ENCODE measurements around the gene CBARP. TPM values are rescaled to one million over a fixed set of nuclear protein-coding genes. Genes with fewer than 3 reads are reported as not detected.
A peak's percentile ranks its signal among the peaks of the same experiment; 100 is the strongest.

CBARP gene
- total RNA-seq, 2 experiments from 2014 or later = 0.09 to 0.13 TPM

DNA sequence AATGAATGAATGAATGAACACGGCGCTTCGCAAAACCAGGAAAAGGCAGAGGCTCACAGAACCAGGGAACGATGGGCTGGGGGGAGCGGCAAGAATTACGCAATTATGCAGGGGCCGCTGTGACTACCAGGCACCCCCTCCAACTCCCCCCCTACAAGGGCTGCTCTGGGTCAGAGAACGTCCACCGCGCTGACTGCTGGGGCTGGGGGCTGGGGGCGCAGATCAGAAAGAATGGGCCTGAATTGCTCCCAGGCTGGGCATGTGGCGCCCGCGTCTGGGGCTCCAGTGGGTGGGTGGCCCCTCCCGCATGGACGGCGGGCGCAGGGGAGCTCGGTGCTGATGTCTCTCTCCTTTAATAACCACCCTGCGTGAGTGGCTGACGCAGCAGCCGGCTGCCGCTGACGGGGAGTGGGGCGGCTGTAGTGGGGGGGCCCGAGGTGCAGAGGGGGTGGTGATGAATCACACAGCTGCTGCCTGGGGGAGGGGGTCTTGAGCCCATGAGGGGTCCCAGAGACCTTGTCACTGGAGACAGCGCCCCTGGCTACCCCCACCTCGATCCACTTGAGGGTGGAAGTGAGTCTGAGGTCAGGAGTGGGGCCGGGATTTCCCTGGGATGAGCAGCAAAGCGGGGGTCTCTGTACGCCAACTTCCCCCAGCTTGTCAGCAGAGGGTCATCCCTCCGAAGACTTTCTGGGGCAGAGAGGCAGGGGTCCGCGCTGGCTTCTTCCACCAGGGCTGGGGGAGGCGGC, 29.8 kb upstream of the CBARP start:
- Histone ChIP-seq H2AFZ (ENCODE audit: low read length) (no peak overlapping the region), H3K4me1 (ENCODE audit: insufficient read depth, low read length, poor library complexity, severe bottlenecking) (peaks cover 85% of the 10 kb centered on the region), H3K79me2 (ENCODE audit: insufficient read depth, low read depth, low read length) (peaks cover 40% of the 10 kb centered on the region), H4K20me1 (ENCODE audit: insufficient read depth, low read length) (peaks cover 3% of the 10 kb centered on the region; the same call in 1 of the 2 replicates), H3K36me3 (ENCODE audit: insufficient read depth, low read length) (peaks cover 37% of the 10 kb centered on the region), H3K27ac (ENCODE audit: low read depth, low read length, poor library complexity, severe bottlenecking) (peak overlapping the region; percentile 93), H3K4me2 (ENCODE audit: low read length) (peak overlapping the region; percentile 97), H3K9me2 (ENCODE audit: insufficient read depth, low read length) (no peaks in the 10 kb centered on the region), H3K9me3 (ENCODE audit: low read length) (no peaks in the 10 kb centered on the region), H3K4me3 (ENCODE audit: low read depth, low read length, poor library complexity, severe bottlenecking) (peak overlapping the region; percentile 82)
- TF ChIP-seq, protein P1, sequence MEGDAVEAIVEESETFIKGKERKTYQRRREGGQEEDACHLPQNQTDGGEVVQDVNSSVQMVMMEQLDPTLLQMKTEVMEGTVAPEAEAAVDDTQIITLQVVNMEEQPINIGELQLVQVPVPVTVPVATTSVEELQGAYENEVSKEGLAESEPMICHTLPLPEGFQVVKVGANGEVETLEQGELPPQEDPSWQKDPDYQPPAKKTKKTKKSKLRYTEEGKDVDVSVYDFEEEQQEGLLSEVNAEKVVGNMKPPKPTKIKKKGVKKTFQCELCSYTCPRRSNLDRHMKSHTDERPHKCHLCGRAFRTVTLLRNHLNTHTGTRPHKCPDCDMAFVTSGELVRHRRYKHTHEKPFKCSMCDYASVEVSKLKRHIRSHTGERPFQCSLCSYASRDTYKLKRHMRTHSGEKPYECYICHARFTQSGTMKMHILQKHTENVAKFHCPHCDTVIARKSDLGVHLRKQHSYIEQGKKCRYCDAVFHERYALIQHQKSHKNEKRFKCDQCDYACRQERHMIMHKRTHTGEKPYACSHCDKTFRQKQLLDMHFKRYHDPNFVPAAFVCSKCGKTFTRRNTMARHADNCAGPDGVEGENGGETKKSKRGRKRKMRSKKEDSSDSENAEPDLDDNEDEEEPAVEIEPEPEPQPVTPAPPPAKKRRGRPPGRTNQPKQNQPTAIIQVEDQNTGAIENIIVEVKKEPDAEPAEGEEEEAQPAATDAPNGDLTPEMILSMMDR (conservative IDR thresholded peaks at IDR 0.05; ENCODE audit: low read length) = no peak
- TF ChIP-seq EZH2phosphoT487 (IDR thresholded peaks at IDR 0.05; ENCODE audit: borderline replicate concordance, low read depth, low read length) = no peak
- intact Hi-C loops (cut with micrococcal nuclease; ENCODE audit: unreplicated experiment) = loop anchor here (1.0 to 10.0 kb wide), 3 partner anchors 23 to 380 kb away; partner anchors contain the start of genes CNN2, RNU6-2 and TMEM259
- no TSS peak for BruUV-seq (replicated peaks)
- CTCF ChIA-PET (ENCODE audit: unreplicated experiment) = interaction anchor here (2.1 kb wide), 1 partner anchor 23 kb away, joined by 16 read pairs; no protein-coding TSS in a partner anchor
- POLR2A ChIA-PET = no interaction called here
- peak; percentile 27 for DNase-seq (ENCODE audit: low spot score)

DNA sequence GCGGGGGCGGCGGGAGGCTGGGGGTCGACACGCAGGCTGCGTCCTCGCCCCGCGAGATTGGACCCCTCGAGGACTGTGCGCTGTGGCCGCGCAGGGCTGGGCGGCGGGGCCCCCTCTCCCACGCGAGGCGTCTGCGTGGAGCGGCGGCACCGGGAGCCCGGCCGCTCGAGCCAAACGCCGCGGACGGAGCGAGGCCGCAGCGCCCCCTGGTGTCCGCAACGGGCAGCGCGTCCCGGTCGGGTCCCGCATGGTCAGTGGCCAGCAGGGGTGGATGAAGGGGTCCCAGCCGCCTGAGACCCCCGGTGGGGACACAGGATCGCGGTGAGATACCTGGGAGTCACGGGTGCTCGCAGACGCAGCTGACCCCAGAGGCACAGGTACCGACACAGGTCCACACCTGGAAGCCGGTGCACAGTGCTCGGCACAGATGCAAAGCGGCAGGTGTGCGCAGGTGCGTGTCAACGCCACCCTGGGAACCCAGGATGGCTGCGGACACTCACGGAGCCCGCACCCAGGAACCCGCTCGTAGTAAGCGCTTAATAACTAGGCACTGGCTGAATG, 29.2 kb upstream of the CBARP start:
- peak overlapping the region; percentile 82 for H3K4me3 ChIP-seq (ENCODE audit: low read depth, low read length, poor library complexity, severe bottlenecking)
- H2AFZ ChIP-seq (ENCODE audit: low read length) = peak overlapping the region; percentile 32; the same call in 1 of the 2 replicates
- no peaks in the 10 kb centered on the region for H3K9me3 ChIP-seq (ENCODE audit: low read length)
- intact Hi-C loops (cut with micrococcal nuclease; ENCODE audit: unreplicated experiment) = loop anchor here (1.0 to 10.0 kb wide), 4 partner anchors 18 to 380 kb away; partner anchors contain the start of genes CNN2, RNU6-2 and TMEM259
- peaks cover 39% of the 10 kb centered on the region for H3K79me2 ChIP-seq (ENCODE audit: insufficient read depth, low read depth, low read length)
- no peaks in the 10 kb centered on the region for H3K9me2 ChIP-seq (ENCODE audit: insufficient read depth, low read length)
- H3K27ac ChIP-seq (ENCODE audit: low read depth, low read length, poor library complexity, severe bottlenecking) = peak overlapping the region; percentile 93
- peak overlapping the region; percentile 97 for H3K4me2 ChIP-seq (ENCODE audit: low read length)
- POLR2A ChIA-PET = interaction anchor here (1.0 to 1.4 kb wide), 2 partner anchors 8 to 23 kb away, joined by 3 to 4 read pairs; partner anchors contain the start of gene FAM174C
- peaks cover 3% of the 10 kb centered on the region; the same call in 1 of the 2 replicates for H4K20me1 ChIP-seq (ENCODE audit: insufficient read depth, low read length)
- H3K4me1 ChIP-seq (ENCODE audit: insufficient read depth, low read length, poor library complexity, severe bottlenecking) = peaks cover 83% of the 10 kb centered on the region
- CTCF ChIA-PET (ENCODE audit: unreplicated experiment) = interaction anchor here (0.6 to 1.7 kb wide), 2 partner anchors 15 to 23 kb away, joined by 3 to 24 read pairs; no protein-coding TSS in a partner anchor
- H3K36me3 ChIP-seq (ENCODE audit: insufficient read depth, low read length) = peaks cover 30% of the 10 kb centered on the region
- TF ChIP-seq, protein P1 (conservative IDR thresholded peaks at IDR 0.05; ENCODE audit: low read length) = peak; percentile 93
- TF ChIP-seq EZH2phosphoT487 (IDR thresholded peaks at IDR 0.05; ENCODE audit: borderline replicate concordance, low read depth, low read length) = no peak
- peak; percentile 71 for DNase-seq (ENCODE audit: low spot score)
- no TSS peak for BruUV-seq (replicated peaks)

All from OCI-LY7 (cell line).